ENCODE data around the gene GDF7. TPM values are rescaled to one million over a fixed set of nuclear protein-coding genes. Genes with fewer than 3 reads are reported as not detected.

GDF7 gene
- total and polyA plus RNA-seq, 4 donors = 0.89 to 7.2 (median 3.3) TPM

- TF ChIP-seq FOXA2 (IDR thresholded peaks at IDR 0.05) (no peak), REST (IDR thresholded peaks at IDR 0.05) (no peak), RAD21 (IDR thresholded peaks at IDR 0.05) (no peak), RXRA (IDR thresholded peaks at IDR 0.05) (no peak)
- no peaks in the 10 kb centered on the region for H3K27me3 ChIP-seq (ENCODE audit: control insufficient read depth in 4 of 4, insufficient read depth in 4 of 4, low read length in 3 of 4)
- H3K27ac ChIP-seq (ENCODE audit: low read depth in 1 of 2, low read length in 2 of 2) = peak overlapping the region; percentile 84 to 86
- no peak for DNase-seq (ENCODE audit: low spot score)
- WGBS = 1% methylated on average over 34 of the region's 34 CpGs
- H3K36me3 ChIP-seq (ENCODE audit: control insufficient read depth in 4 of 4, insufficient read depth in 3 of 4, low read depth in 1 of 4, low read length in 3 of 4) = no peaks in the 10 kb centered on the region
- H3K4me3 ChIP-seq (ENCODE audit: low read depth in 1 of 3, low read length in 3 of 3) = peak overlapping the region; percentile 42 to 71 (median 67)
- peaks cover 4 to 31% (median 20%) of the 10 kb centered on the region in 4 donors for H3K4me1 ChIP-seq (ENCODE audit: control insufficient read depth in 4 of 4, insufficient read depth in 4 of 4, low read length in 3 of 4)
- H3K9ac ChIP-seq (ENCODE audit: low read depth in 1 of 2, low read length in 2 of 2) = peak overlapping the region; percentile 50 to 61
- no peaks in the 10 kb centered on the region for H3K9me3 ChIP-seq (ENCODE audit: control insufficient read depth in 4 of 4, low read length in 3 of 4)
These were observed 990 bp upstream of the GDF7 start for GRCh38 chr2:20666005-20666303.

GRCh38 chr2:20667151-20667530, 197 bp downstream of the GDF7 start:
- Histone ChIP-seq H3K27me3 (ENCODE audit: control insufficient read depth in 4 of 4, insufficient read depth in 4 of 4, low read length in 3 of 4) (no peaks in the 10 kb centered on the region), H3K9me3 (ENCODE audit: control insufficient read depth in 4 of 4, low read length in 3 of 4) (no peaks in the 10 kb centered on the region), H3K27ac (ENCODE audit: low read depth in 1 of 2, low read length in 2 of 2) (peak overlapping the region; percentile 78 to 86), H3K9ac (ENCODE audit: low read depth in 1 of 2, low read length in 2 of 2) (peak overlapping the region in 1 of 2 donors; percentile 80), H3K4me1 (ENCODE audit: control insufficient read depth in 4 of 4, insufficient read depth in 4 of 4, low read length in 3 of 4) (peaks cover 4 to 31% (median 18%) of the 10 kb centered on the region in 4 donors), H3K4me3 (ENCODE audit: low read depth in 1 of 3, low read length in 3 of 3) (peak overlapping the region; percentile 67 to 82 (median 70)), H3K36me3 (ENCODE audit: control insufficient read depth in 4 of 4, insufficient read depth in 3 of 4, low read depth in 1 of 4, low read length in 3 of 4) (peaks cover 0 to 3% (median 3%) of the 10 kb centered on the region in 4 donors)
- no peak for TF ChIP-seq RAD21 (IDR thresholded peaks at IDR 0.05)
- DNase-seq (ENCODE audit: low spot score) = no peak
- WGBS = 2% methylated on average over 62 of the region's 62 CpGs

- 14% methylated on average over 39 of the region's 39 CpGs for WGBS
- peak overlapping the region; percentile 78 to 86 for H3K27ac ChIP-seq (ENCODE audit: low read depth in 1 of 2, low read length in 2 of 2)
- DNase-seq (ENCODE audit: low spot score) = no peak
These were observed 822 bp downstream of the GDF7 start for GRCh38 chr2:20667531-20668401.

More at GRCh38 chr2:20667531-20668401, 822 bp downstream of the GDF7 start:
- peaks cover 4 to 31% (median 18%) of the 10 kb centered on the region in 4 donors for H3K4me1 ChIP-seq (ENCODE audit: control insufficient read depth in 4 of 4, insufficient read depth in 4 of 4, low read length in 3 of 4)
- peak overlapping the region; percentile 67 to 82 (median 70) for H3K4me3 ChIP-seq (ENCODE audit: low read depth in 1 of 3, low read length in 3 of 3)
- H3K9me3 ChIP-seq (ENCODE audit: control insufficient read depth in 4 of 4, low read length in 3 of 4) = no peaks in the 10 kb centered on the region
- peak overlapping the region; percentile 66 to 80 for H3K9ac ChIP-seq (ENCODE audit: low read depth in 1 of 2, low read length in 2 of 2)
- H3K27me3 ChIP-seq (ENCODE audit: control insufficient read depth in 4 of 4, insufficient read depth in 4 of 4, low read length in 3 of 4) = no peaks in the 10 kb centered on the region
- peaks cover 3% of the 10 kb centered on the region in 4 donors for H3K36me3 ChIP-seq (ENCODE audit: control insufficient read depth in 4 of 4, insufficient read depth in 3 of 4, low read depth in 1 of 4, low read length in 3 of 4)
- no peak for TF ChIP-seq ZBTB33 (IDR thresholded peaks at IDR 0.05)
- TF ChIP-seq MAX (IDR thresholded peaks at IDR 0.05) = no peak
- TF ChIP-seq YY1 (IDR thresholded peaks at IDR 0.05) = peak; percentile 34
- no peak for TF ChIP-seq FOXA1 (IDR thresholded peaks at IDR 0.05)
- no peak for TF ChIP-seq RXRA (IDR thresholded peaks at IDR 0.05)
- no peak for TF ChIP-seq ATF3 (IDR thresholded peaks at IDR 0.05)
